BE2C (cell line): ENCODE data around the gene NTRK1.

Source experiments
- DNase-seq: peaks from one replicate; pipeline ENCODE4 v3.0.0-alpha.2; 2020
- H3K27me3 ChIP-seq: fragments of 250-450 bp; sonication (Bioruptor Pico); 2 replicates; pipeline ENCODE4 v1.5.1; 2020; ENCODE audit warnings: mild to moderate bottlenecking
- H3K36me3 ChIP-seq: fragments of 250-450 bp; sonication (Bioruptor Pico); 2 replicates; pipeline ENCODE4 v1.5.1; 2020; ENCODE audit warnings: mild to moderate bottlenecking
- H3K4me1 ChIP-seq: fragments of 250-450 bp; sonication (Bioruptor Pico); 2 replicates; pipeline ENCODE4 v1.5.1; 2020
- H3K4me3 ChIP-seq: 2 replicates; pipeline ENCODE4 v1.5.1; 2011; ENCODE audit warnings: low read depth, low read length
- H3K9me3 ChIP-seq: fragments of 250-450 bp; sonication (Bioruptor Pico); 2 replicates; pipeline ENCODE4 v1.5.1; 2020
- TF ChIP-seq, protein P1 (sequence below): IDR thresholded peaks from 2 replicates; pipeline ENCODE4 v1.5.1; 2012; ENCODE audit warnings: mild to moderate bottlenecking, low read depth, low read length

NTRK1 gene

DNA sequence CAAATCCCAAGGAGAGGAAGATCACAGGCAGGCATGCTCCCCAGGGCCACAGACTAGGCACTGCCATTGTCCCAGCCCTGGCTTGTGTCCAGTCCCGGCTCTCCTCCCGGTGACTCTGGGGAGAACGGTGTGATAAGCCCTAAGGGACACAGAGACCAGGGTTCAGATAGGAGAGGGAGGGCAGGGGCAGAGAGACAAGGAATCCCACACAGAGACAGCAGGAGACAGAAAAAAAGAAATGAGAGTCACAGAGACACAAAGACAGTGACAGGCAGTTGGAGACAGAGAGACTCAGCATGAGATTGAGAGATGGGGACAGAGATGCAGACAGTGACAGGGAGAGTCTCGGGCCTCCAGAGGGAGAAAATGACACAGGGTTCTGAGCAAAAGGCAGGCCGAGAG, 2.1 kb upstream of the NTRK1 start:
- H3K4me1 ChIP-seq: peaks cover 31% of the 10 kb centered on the region
- no peaks in the 10 kb centered on the region for H3K9me3 ChIP-seq
- 0 out of 2 replicates have a peak, but pooled peaks cover 4% of the 10 kb centered on the region for H3K27me3 ChIP-seq
- peak; percentile 77 for DNase-seq
- H3K36me3 ChIP-seq: no peaks in the 10 kb centered on the region
- TF ChIP-seq, protein P1, sequence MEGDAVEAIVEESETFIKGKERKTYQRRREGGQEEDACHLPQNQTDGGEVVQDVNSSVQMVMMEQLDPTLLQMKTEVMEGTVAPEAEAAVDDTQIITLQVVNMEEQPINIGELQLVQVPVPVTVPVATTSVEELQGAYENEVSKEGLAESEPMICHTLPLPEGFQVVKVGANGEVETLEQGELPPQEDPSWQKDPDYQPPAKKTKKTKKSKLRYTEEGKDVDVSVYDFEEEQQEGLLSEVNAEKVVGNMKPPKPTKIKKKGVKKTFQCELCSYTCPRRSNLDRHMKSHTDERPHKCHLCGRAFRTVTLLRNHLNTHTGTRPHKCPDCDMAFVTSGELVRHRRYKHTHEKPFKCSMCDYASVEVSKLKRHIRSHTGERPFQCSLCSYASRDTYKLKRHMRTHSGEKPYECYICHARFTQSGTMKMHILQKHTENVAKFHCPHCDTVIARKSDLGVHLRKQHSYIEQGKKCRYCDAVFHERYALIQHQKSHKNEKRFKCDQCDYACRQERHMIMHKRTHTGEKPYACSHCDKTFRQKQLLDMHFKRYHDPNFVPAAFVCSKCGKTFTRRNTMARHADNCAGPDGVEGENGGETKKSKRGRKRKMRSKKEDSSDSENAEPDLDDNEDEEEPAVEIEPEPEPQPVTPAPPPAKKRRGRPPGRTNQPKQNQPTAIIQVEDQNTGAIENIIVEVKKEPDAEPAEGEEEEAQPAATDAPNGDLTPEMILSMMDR: no peak
- peak overlapping the region; percentile 62 for H3K4me3 ChIP-seq

DNA sequence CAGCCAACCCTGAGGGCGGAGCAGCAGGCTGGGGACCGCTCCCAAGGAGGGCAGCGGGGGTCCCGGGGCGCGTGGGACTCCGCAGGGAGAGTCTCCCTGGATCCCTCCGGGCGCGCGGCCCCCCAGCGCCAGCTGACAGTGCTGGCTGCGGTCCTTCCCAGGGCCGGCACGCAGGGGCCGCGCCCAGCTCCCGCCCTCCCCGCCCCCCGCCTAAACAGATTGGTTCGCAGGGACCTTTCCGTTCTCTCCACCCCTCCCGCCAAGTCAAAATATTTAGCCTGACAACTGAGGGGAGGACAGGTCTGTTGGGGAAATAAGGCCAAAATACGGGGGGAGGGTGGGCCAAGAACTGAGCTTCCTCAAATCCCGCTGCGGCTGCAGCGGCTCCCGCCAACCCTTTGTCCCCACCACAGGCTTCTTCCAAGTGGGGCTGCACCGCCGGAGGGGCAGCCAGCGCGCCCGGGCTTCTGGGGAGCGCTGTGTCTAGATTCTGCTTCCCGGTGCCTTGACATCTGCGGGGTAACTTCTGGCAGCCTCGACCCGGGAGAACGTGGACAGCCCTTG, 1.6 kb upstream of the NTRK1 start, which contains the start of gene INSRR:
TSS of gene INSRR (minus strand) at position 159 of the 564 bp plus-strand sequence. CDS start 496 bp downstream, outside the sequence.
- TF ChIP-seq, protein P1: no peak
- H3K4me1 ChIP-seq: peaks cover 35% of the 10 kb centered on the region
- 0 out of 2 replicates have a peak, but pooled peaks cover 4% of the 10 kb centered on the region for H3K27me3 ChIP-seq
- DNase-seq: peak; percentile 50
- H3K4me3 ChIP-seq: peak within 1 kb of the TSS; percentile 62
- H3K9me3 ChIP-seq: no peaks in the 10 kb centered on the region
- H3K36me3 ChIP-seq: no peaks in the 10 kb centered on the region

- no peaks in the 10 kb centered on the region for H3K36me3 ChIP-seq
- DNase-seq: peak; percentile 37
- TF ChIP-seq, protein P1: no peak
- no peaks in the 10 kb centered on the region for H3K9me3 ChIP-seq
- peaks cover 35% of the 10 kb centered on the region for H3K4me1 ChIP-seq
- H3K4me3 ChIP-seq: peak overlapping the region; percentile 62
- 0 out of 2 replicates have a peak, but pooled peaks cover 4% of the 10 kb centered on the region for H3K27me3 ChIP-seq
Observed at GRCh38 chr1:156859523-156860112, 1.0 kb upstream of the NTRK1 start.

DNA sequence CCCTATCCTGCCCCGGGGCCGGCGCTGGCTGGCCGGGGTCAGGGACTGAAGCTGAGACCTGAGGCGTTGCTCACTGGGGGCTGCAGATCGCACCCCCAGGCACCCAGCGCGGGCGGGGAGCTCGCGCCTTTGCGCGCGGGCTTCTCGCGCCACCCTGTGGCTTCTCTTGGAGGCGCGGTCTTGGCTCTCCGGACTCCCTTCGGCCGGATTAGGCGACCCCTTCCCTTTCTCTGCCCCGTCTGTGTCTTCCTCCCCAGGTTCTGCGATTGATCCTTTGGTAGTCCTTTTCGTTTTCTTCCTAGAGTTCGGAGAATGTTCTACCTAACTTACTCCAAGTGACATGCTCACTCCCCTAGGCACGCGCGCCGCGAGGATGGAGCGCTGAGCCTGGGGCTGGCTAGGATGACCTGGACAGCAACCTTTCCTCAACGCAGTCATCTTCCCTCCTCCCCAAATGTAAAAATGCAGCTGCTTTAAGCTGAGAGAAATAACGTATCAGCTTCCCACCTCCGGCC, 495 bp upstream of the NTRK1 start:
- Histone ChIP-seq H3K4me3 (peak overlapping the region; percentile 62), H3K27me3 (0 out of 2 replicates have a peak, but pooled peaks cover 4% of the 10 kb centered on the region), H3K9me3 (no peaks in the 10 kb centered on the region), H3K36me3 (no peaks in the 10 kb centered on the region), H3K4me1 (peaks cover 35% of the 10 kb centered on the region)
- peak; percentile 78 for DNase-seq
- TF ChIP-seq, protein P1: peak; percentile 88

DNA sequence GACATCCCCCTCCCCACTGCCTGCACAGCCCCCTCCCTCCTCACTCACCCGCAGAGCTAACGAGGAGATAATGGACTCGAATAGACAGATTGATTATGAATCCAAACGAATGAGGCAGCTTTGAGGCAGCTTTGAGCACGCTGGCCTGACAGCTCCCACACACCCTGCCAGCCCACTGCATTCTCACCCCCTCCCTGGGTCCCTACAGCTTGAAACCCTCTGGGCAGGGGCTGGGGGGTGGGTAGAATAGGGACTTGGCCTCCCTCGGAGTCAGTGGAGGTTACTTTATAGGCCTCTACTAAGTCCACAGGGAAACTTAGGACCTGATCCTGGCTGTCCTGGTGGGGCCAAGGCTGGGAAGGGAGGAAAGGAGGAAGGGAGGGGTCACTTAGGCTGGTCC, 1.9 kb downstream of the NTRK1 start:
- H3K36me3 ChIP-seq: no peaks in the 10 kb centered on the region
- peaks cover 21% of the 10 kb centered on the region for H3K4me1 ChIP-seq
- DNase-seq: no peak
- peak overlapping the region; percentile 38 for H3K4me3 ChIP-seq
- H3K27me3 ChIP-seq: 0 out of 2 replicates have a peak, but pooled peaks cover 4% of the 10 kb centered on the region
- TF ChIP-seq, protein P1: no peak
- no peaks in the 10 kb centered on the region for H3K9me3 ChIP-seq

GRCh38 chr1:156862997-156863599, 2.4 kb downstream of the NTRK1 start:
- Histone ChIP-seq H3K27me3 (0 out of 2 replicates have a peak, but pooled peaks cover 4% of the 10 kb centered on the region), H3K9me3 (no peaks in the 10 kb centered on the region), H3K4me3 (peak overlapping the region; percentile 38), H3K36me3 (no peaks in the 10 kb centered on the region), H3K4me1 (peaks cover 16% of the 10 kb centered on the region)
- TF ChIP-seq, protein P1: no peak
- no peak for DNase-seq
